Measurements from ENCODE around the gene NBAS. TPM values are rescaled to one million over a fixed set of nuclear protein-coding genes. Genes with fewer than 3 reads are reported as not detected.

Gene NBAS
- total and polyA plus RNA-seq, 9 of the 15 experiments (the other 6 are each of a cell fraction or from before 2014, with no cell fraction given) = 15.3 to 94.4 (median 69.9) TPM

GRCh38 chr2:15152382-15152781 is 408.8 kb downstream of the NBAS start:
- DNase-seq (ENCODE audit: extremely low read depth in 1 of 4, low spot score in 3 of 4) (peak in 2 of 4 experiments; percentile 27), ATAC-seq (peak; percentile 83), FAIRE-seq (peak; percentile 73)
- Histone ChIP-seq H3K4me2 (ENCODE audit: insufficient read depth, low read length) (no peak overlapping the region), H3K79me2 (ENCODE audit: control insufficient read depth, insufficient read depth, low read length) (no peaks in the 10 kb centered on the region), H3K36me3 (ENCODE audit: control insufficient read depth, insufficient read depth, low read length) (no peaks in the 10 kb centered on the region), H3K9me3 (replicated peaks; ENCODE audit: control insufficient read depth, insufficient read depth, low read depth, low read length) (no peaks in the 10 kb centered on the region), H4K20me1 (replicated peaks; ENCODE audit: control insufficient read depth, insufficient read depth, low read length) (no peaks in the 10 kb centered on the region), H3K27me3 (ENCODE audit: control insufficient read depth in 2 of 2, insufficient read depth in 2 of 2, low read length in 2 of 2) (peaks cover 0 to 19% of the 10 kb centered on the region in 2 experiments; a peak in 2 of 5 replicates), H3K9ac (ENCODE audit: insufficient read depth in 1 of 2, low read depth in 2 of 2, low read length in 2 of 2) (no peak overlapping the region), H2AFZ (ENCODE audit: low read depth, low read length) (no peak overlapping the region), H3K4me3 (no peak overlapping the region), H3K9me1 (ENCODE audit: control insufficient read depth, insufficient read depth, low read length) (no peaks in the 10 kb centered on the region), H3K27ac (ENCODE audit: extremely low read depth, low read depth, low read length) (no peak overlapping the region), H3K4me1 (replicated peaks in 1 of 2; ENCODE audit: control insufficient read depth in 2 of 2, insufficient read depth in 2 of 2, low read length in 2 of 2) (peaks cover 0 to 3% of the 10 kb centered on the region in 2 experiments; a peak in 2 of 5 replicates)
- POLR2A ChIA-PET = no interaction called here
- CTCF ChIA-PET (ENCODE audit: low intra/inter-chr PET ratio) = no interaction called here
- TF ChIP-seq SPI1 (IDR thresholded peaks at IDR 0.05; ENCODE audit: borderline replicate concordance, low read depth, low read length) (peak; percentile 97), ZZZ3 (IDR thresholded peaks at IDR 0.05) (no peak), ELF1 (tag; IDR thresholded peaks at IDR 0.05) (no peak), PBX2 (CRISPR knock-in tag; IDR thresholded peaks at IDR 0.05; ENCODE audit: low read depth) (peak; percentile 57), PBX2 (tag; conservative IDR thresholded peaks at IDR 0.05; ENCODE audit: low read depth) (peak; percentile 82), SREBF1 (IDR thresholded peaks at IDR 0.05; ENCODE audit: borderline replicate concordance, low read depth, low read length) (0 out of 2 replicates have a peak, but pooled peaks have one; percentile 25), PKNOX1 (IDR thresholded peaks at IDR 0.05) (peak; percentile 91), SRF (CRISPR knock-in tag; IDR thresholded peaks at IDR 0.05) (peak in 1 of 2 experiments; percentile 96; a peak in 2 of 4 replicates), MEIS2 (IDR thresholded peaks at IDR 0.05; ENCODE audit: partially characterized antibody) (peak; percentile 96)
- WGBS (ENCODE audit: insufficient coverage, low coverage, missing lambda C conversion rate) = 14% methylated on average over 3 of the region's 3 CpGs
- intact Hi-C loops (cut with micrococcal nuclease) (no loop called here), in situ Hi-C loops (cut with MboI) (no loop called here)
- BruUV-seq (replicated peaks) = no TSS peak

All from K562 (cell line).